ENCODE measurements around the gene PITX3. TPM values are rescaled to one million over a fixed set of nuclear protein-coding genes. Genes with fewer than 3 reads are reported as not detected.

PITX3 gene
- polyA plus RNA-seq, 1 of the 3 experiments (the other 2 are of a cell fraction) = not detected

DNA sequence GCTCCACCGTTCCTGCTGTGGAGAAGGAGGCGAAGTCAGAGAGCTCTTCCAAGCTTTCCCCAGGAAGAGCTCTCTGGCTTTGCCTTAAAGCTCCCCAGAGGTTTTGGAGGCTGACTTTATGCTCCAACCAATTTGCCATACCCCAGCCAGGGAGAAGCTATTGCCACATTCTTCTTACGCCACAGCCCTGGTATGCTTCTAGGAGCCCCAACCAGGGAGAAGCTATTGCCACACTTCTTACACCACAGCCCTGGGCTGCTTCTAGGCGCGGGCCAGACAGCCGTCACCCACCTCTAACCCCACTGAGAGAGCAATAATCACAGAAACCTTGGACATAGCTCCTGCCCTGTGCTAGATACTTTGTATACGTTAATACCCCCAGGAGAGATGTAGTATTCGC is 14.3 kb downstream of the PITX3 start:
- peaks cover 0 to 20% of the 10 kb centered on the region in 2 experiments; a peak in 2 of 4 replicates for H3K4me1 ChIP-seq (ENCODE audit: control insufficient read depth in 1 of 2, insufficient read depth in 2 of 2, low read depth in 1 of 2, low read length in 1 of 2)
- ChIA-PET POLR2A (interaction anchor here (1.2 kb wide), 1 partner anchor 173 kb away, joined by 3 read pairs; no protein-coding TSS in a partner anchor), CTCF (interaction anchor here (0.6 to 23.6 kb wide), 13 partner anchors 7 to 196 kb away, joined by 3 to 824 read pairs (median 4); partner anchors contain the start of gene NFKB2)
- H3K4me2 ChIP-seq = no peak overlapping the region
- H3K79me2 ChIP-seq (ENCODE audit: insufficient read depth) = no peaks in the 10 kb centered on the region
- no peak overlapping the region for H3K9ac ChIP-seq
- no peak for DNase-seq
- H2AFZ ChIP-seq (ENCODE audit: low read depth) = no peak overlapping the region
- H3K9me2 ChIP-seq = no peaks in the 10 kb centered on the region
- no peak overlapping the region for H3K27ac ChIP-seq (ENCODE audit: low read depth in 2 of 2, low read length in 1 of 2)
- H3K27me3 ChIP-seq (ENCODE audit: insufficient read depth) = peaks cover 17% of the 10 kb centered on the region; the same call in 1 of the 2 replicates
- H3F3A ChIP-seq (replicated peaks; ENCODE audit: insufficient read depth) = no peaks in the 10 kb centered on the region
- H3K9me3 ChIP-seq = no peaks in the 10 kb centered on the region
- H3K36me3 ChIP-seq (replicated peaks in 1 of 2; ENCODE audit: control insufficient read depth in 1 of 2, insufficient read depth in 2 of 2, low read length in 1 of 2) = no peaks in the 10 kb centered on the region
- 92% methylated on average over 5 of the region's 8 CpGs for WGBS (ENCODE audit: low lambda C conversion rate)
- no peaks in the 10 kb centered on the region for H4K20me1 ChIP-seq (ENCODE audit: insufficient read depth)
- H3K4me3 ChIP-seq (ENCODE audit: low read depth in 2 of 2, low read length in 1 of 2) = no peak overlapping the region
- TF ChIP-seq TEAD4 (IDR thresholded peaks at IDR 0.05; ENCODE audit: borderline replicate concordance, insufficient read depth) (no peak), RAD21 (IDR thresholded peaks at IDR 0.05; ENCODE audit: low read length) (no peak), FOSL2 (IDR thresholded peaks at IDR 0.05; ENCODE audit: borderline replicate concordance, low read depth) (no peak)
- TF ChIP-seq, protein P1, sequence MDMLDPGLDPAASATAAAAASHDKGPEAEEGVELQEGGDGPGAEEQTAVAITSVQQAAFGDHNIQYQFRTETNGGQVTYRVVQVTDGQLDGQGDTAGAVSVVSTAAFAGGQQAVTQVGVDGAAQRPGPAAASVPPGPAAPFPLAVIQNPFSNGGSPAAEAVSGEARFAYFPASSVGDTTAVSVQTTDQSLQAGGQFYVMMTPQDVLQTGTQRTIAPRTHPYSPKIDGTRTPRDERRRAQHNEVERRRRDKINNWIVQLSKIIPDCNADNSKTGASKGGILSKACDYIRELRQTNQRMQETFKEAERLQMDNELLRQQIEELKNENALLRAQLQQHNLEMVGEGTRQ (IDR thresholded peaks at IDR 0.05; ENCODE audit: borderline replicate concordance, low read depth, low read length) = no peak
- TF ChIP-seq, protein P2, sequence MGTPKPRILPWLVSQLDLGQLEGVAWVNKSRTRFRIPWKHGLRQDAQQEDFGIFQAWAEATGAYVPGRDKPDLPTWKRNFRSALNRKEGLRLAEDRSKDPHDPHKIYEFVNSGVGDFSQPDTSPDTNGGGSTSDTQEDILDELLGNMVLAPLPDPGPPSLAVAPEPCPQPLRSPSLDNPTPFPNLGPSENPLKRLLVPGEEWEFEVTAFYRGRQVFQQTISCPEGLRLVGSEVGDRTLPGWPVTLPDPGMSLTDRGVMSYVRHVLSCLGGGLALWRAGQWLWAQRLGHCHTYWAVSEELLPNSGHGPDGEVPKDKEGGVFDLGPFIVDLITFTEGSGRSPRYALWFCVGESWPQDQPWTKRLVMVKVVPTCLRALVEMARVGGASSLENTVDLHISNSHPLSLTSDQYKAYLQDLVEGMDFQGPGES (IDR thresholded peaks at IDR 0.05; ENCODE audit: low read depth, low read length) = no peak
- TF ChIP-seq, protein P3, sequence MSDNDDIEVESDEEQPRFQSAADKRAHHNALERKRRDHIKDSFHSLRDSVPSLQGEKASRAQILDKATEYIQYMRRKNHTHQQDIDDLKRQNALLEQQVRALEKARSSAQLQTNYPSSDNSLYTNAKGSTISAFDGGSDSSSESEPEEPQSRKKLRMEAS (IDR thresholded peaks at IDR 0.05; ENCODE audit: low read depth) = no peak

DNA sequence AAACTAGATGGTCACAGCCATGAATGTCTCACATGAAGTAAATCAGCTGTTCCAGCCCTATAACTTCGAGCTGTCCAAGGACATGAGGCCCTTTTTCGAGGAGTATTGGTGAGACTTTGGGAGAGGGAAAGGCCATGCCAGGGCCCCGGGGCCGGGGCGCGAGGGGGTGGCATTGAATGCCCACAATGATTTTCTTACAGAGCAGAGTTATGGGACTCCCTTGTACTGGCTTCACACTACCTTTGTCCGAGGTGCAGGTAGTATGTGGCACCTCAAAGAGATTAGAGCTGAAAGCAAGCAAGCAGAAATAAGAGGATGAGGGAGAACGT is 14.8 kb downstream of the PITX3 start:
- H3K36me3 ChIP-seq (replicated peaks in 1 of 2; ENCODE audit: control insufficient read depth in 1 of 2, insufficient read depth in 2 of 2, low read length in 1 of 2) = no peaks in the 10 kb centered on the region
- 58% methylated on average over 8 of the region's 8 CpGs for WGBS (ENCODE audit: low lambda C conversion rate)
- H3K9ac ChIP-seq = no peak overlapping the region
- H3K27me3 ChIP-seq (ENCODE audit: insufficient read depth) = peaks cover 17% of the 10 kb centered on the region; the same call in 1 of the 2 replicates
- H3K9me3 ChIP-seq = no peaks in the 10 kb centered on the region
- no peaks in the 10 kb centered on the region for H4K20me1 ChIP-seq (ENCODE audit: insufficient read depth)
- no peak overlapping the region for H3K27ac ChIP-seq (ENCODE audit: low read depth in 2 of 2, low read length in 1 of 2)
- DNase-seq = no peak
- peak overlapping the region; percentile 20; the same call in 1 of the 2 replicates for H3K4me2 ChIP-seq
- POLR2A ChIA-PET = interaction anchor here (1.2 to 1.4 kb wide), 2 partner anchors 18 to 173 kb away, joined by 3 to 6 read pairs; no protein-coding TSS in a partner anchor
- no peaks in the 10 kb centered on the region for H3F3A ChIP-seq (replicated peaks; ENCODE audit: insufficient read depth)
- H3K4me1 ChIP-seq (ENCODE audit: control insufficient read depth in 1 of 2, insufficient read depth in 2 of 2, low read depth in 1 of 2, low read length in 1 of 2) = peaks cover 0 to 20% of the 10 kb centered on the region in 2 experiments; a peak in 2 of 4 replicates
- H3K4me3 ChIP-seq (ENCODE audit: low read depth in 2 of 2, low read length in 1 of 2) = peak overlapping the region in 1 of 2 experiments; percentile 31; a peak in 1 of 4 replicates
- TF ChIP-seq, protein P4, sequence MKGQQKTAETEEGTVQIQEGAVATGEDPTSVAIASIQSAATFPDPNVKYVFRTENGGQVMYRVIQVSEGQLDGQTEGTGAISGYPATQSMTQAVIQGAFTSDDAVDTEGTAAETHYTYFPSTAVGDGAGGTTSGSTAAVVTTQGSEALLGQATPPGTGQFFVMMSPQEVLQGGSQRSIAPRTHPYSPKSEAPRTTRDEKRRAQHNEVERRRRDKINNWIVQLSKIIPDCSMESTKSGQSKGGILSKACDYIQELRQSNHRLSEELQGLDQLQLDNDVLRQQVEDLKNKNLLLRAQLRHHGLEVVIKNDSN (IDR thresholded peaks at IDR 0.05; ENCODE audit: borderline replicate concordance, low read depth) = no peak
- no peak for TF ChIP-seq SIN3A (IDR thresholded peaks at IDR 0.05; ENCODE audit: borderline replicate concordance, low read depth, low read length)
- TF ChIP-seq, protein P5, sequence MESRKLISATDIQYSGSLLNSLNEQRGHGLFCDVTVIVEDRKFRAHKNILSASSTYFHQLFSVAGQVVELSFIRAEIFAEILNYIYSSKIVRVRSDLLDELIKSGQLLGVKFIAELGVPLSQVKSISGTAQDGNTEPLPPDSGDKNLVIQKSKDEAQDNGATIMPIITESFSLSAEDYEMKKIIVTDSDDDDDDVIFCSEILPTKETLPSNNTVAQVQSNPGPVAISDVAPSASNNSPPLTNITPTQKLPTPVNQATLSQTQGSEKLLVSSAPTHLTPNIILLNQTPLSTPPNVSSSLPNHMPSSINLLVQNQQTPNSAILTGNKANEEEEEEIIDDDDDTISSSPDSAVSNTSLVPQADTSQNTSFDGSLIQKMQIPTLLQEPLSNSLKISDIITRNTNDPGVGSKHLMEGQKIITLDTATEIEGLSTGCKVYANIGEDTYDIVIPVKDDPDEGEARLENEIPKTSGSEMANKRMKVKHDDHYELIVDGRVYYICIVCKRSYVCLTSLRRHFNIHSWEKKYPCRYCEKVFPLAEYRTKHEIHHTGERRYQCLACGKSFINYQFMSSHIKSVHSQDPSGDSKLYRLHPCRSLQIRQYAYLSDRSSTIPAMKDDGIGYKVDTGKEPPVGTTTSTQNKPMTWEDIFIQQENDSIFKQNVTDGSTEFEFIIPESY (IDR thresholded peaks at IDR 0.05; ENCODE audit: borderline replicate concordance, low read depth) = no peak
- no peak for TF ChIP-seq SMC3 (IDR thresholded peaks at IDR 0.05; ENCODE audit: low read depth, low read length)
- TF ChIP-seq, protein P2 (IDR thresholded peaks at IDR 0.05; ENCODE audit: low read depth, low read length) = no peak
- no peak for TF ChIP-seq FOXJ3 (CRISPR knock-in tag; IDR thresholded peaks at IDR 0.05)
- TF ChIP-seq TEAD4 (IDR thresholded peaks at IDR 0.05; ENCODE audit: borderline replicate concordance, insufficient read depth) = no peak
- TF ChIP-seq, protein P6, sequence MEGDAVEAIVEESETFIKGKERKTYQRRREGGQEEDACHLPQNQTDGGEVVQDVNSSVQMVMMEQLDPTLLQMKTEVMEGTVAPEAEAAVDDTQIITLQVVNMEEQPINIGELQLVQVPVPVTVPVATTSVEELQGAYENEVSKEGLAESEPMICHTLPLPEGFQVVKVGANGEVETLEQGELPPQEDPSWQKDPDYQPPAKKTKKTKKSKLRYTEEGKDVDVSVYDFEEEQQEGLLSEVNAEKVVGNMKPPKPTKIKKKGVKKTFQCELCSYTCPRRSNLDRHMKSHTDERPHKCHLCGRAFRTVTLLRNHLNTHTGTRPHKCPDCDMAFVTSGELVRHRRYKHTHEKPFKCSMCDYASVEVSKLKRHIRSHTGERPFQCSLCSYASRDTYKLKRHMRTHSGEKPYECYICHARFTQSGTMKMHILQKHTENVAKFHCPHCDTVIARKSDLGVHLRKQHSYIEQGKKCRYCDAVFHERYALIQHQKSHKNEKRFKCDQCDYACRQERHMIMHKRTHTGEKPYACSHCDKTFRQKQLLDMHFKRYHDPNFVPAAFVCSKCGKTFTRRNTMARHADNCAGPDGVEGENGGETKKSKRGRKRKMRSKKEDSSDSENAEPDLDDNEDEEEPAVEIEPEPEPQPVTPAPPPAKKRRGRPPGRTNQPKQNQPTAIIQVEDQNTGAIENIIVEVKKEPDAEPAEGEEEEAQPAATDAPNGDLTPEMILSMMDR (IDR thresholded peaks at IDR 0.05) = no peak
- no peak for TF ChIP-seq TAF1 (IDR thresholded peaks at IDR 0.05; ENCODE audit: borderline replicate concordance, low read depth, low read length)
- TF ChIP-seq, protein P7, sequence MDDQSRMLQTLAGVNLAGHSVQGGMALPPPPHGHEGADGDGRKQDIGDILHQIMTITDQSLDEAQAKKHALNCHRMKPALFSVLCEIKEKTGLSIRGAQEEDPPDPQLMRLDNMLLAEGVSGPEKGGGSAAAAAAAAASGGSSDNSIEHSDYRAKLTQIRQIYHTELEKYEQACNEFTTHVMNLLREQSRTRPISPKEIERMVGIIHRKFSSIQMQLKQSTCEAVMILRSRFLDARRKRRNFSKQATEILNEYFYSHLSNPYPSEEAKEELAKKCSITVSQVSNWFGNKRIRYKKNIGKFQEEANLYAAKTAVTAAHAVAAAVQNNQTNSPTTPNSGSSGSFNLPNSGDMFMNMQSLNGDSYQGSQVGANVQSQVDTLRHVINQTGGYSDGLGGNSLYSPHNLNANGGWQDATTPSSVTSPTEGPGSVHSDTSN (IDR thresholded peaks at IDR 0.05) = no peak
- H2AFZ ChIP-seq (ENCODE audit: low read depth) = peak overlapping the region; percentile 56; the same call in 1 of the 2 replicates
- H3K79me2 ChIP-seq (ENCODE audit: insufficient read depth) = no peaks in the 10 kb centered on the region
- H3K9me2 ChIP-seq = no peaks in the 10 kb centered on the region
- CTCF ChIA-PET = interaction anchor here (0.6 to 23.6 kb wide), 15 partner anchors 8 to 196 kb away, joined by 3 to 824 read pairs (median 3); partner anchors contain the start of gene NFKB2

Data from SK-N-SH (cell line).